ENCODE measurements around the gene TCAP. TPM values are rescaled to one million over a fixed set of nuclear protein-coding genes. Genes with fewer than 3 reads are reported as not detected.

TCAP gene
- total RNA-seq, 1 experiment from 2014 or later = 2.1 TPM

DNA sequence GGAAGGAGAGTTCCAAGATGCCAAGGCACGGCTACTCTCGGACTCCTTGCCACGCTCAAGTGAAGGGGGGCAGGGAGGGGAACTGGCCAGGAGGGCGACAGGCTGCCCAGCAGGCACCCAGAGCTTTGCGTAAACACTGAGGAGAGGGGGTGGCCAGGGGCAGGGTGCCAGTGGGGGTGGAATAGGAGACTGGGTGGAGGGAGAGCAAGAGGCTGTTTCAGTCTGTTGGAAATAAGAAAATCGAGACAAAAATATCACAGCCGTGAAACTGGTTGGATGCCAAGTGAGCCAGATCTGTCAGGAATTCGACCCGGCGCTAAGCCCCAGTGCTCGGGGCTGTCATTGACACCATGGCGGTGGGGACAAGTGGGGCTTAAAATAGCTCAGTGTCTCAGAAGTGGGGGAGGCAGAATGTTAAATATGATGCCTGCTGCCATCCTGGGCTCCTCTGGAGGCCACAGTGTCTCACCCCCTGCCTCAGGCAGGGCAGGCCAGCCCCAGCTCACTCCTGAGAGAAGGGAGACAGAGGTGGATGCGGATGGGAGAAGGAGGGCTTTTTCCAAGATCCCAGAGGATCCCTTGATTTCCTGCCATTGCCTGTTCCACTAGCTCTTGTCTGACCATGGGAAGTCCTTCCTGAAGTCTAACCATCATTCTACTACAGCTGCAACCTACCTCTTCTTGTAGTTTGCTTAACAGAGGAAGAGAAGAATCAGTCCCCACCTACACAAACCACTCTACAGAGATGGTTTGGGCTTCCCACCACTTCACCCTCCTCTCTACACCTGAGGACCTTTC is 12.6 kb downstream of the TCAP start:
- no peaks in the 10 kb centered on the region for H3K9me3 Mint-ChIP-seq
- Histone ChIP-seq H4K5ac (ENCODE audit: insufficient read length, low read depth, low read length) (no peak overlapping the region), H3K23me2 (ENCODE audit: insufficient read length, low read depth, low read length, poor library complexity, severe bottlenecking) (no peaks in the 10 kb centered on the region), H3T11ph (ENCODE audit: low read length) (no peak overlapping the region), H4K91ac (ENCODE audit: insufficient read length, low read depth, low read length) (no peak overlapping the region), H3K79me1 (ENCODE audit: insufficient read depth, low read depth, low read length, poor library complexity, severe bottlenecking) (no peaks in the 10 kb centered on the region), H3K27me3 (ENCODE audit: insufficient read depth, low read length) (no peaks in the 10 kb centered on the region), H3K4me1 (ENCODE audit: insufficient read depth, low read length) (no peaks in the 10 kb centered on the region), H2BK5ac (ENCODE audit: insufficient read length, low read length) (no peak overlapping the region), H2BK120ac (ENCODE audit: low read depth, low read length, poor library complexity, severe bottlenecking) (no peak overlapping the region), H3K27ac (ENCODE audit: insufficient read length, low read depth, low read length) (no peak overlapping the region), H3K23ac (ENCODE audit: insufficient read length, low read depth, low read length) (no peak overlapping the region), H4K8ac (replicated peaks; ENCODE audit: insufficient read length, low read depth, low read length) (no peak overlapping the region), H2AK5ac (ENCODE audit: insufficient read length, low read length) (no peak overlapping the region), H3K9ac (ENCODE audit: extremely low read depth, insufficient read length, low read length) (no peak overlapping the region), H2BK15ac (ENCODE audit: low read depth, low read length) (no peak overlapping the region), H3K4ac (ENCODE audit: low read depth, low read length) (no peak overlapping the region), H3K56ac (ENCODE audit: insufficient read length, low read depth, low read length) (no peak overlapping the region), H3K14ac (ENCODE audit: insufficient read depth, low read length) (no peak overlapping the region), H3K4me2 (ENCODE audit: insufficient read depth, insufficient read length, low read length) (no peak overlapping the region), H3K9me3 (ENCODE audit: control insufficient read depth, low read depth, low read length) (no peaks in the 10 kb centered on the region), H4K20me1 (ENCODE audit: control insufficient read depth, insufficient read depth, insufficient read length) (no peaks in the 10 kb centered on the region), H3K18ac (ENCODE audit: insufficient read length, low read depth, low read length) (no peak overlapping the region), H2BK12ac (ENCODE audit: insufficient read length, low read depth, low read length) (no peak overlapping the region), H2AFZ (ENCODE audit: low read length) (no peak overlapping the region), H3K79me2 (ENCODE audit: insufficient read depth, low read length) (no peaks in the 10 kb centered on the region), H2BK20ac (ENCODE audit: low read depth, low read length, poor library complexity, severe bottlenecking) (no peak overlapping the region)
- TF ChIP-seq, protein P1, sequence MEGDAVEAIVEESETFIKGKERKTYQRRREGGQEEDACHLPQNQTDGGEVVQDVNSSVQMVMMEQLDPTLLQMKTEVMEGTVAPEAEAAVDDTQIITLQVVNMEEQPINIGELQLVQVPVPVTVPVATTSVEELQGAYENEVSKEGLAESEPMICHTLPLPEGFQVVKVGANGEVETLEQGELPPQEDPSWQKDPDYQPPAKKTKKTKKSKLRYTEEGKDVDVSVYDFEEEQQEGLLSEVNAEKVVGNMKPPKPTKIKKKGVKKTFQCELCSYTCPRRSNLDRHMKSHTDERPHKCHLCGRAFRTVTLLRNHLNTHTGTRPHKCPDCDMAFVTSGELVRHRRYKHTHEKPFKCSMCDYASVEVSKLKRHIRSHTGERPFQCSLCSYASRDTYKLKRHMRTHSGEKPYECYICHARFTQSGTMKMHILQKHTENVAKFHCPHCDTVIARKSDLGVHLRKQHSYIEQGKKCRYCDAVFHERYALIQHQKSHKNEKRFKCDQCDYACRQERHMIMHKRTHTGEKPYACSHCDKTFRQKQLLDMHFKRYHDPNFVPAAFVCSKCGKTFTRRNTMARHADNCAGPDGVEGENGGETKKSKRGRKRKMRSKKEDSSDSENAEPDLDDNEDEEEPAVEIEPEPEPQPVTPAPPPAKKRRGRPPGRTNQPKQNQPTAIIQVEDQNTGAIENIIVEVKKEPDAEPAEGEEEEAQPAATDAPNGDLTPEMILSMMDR (conservative IDR thresholded peaks at IDR 0.05) = no peak
- peaks cover 3 to 18% (median 8%) of the 10 kb centered on the region in 3 experiments; a peak in 6 of 7 replicates for H3K36me3 Mint-ChIP-seq (ENCODE audit: insufficient read depth in 1 of 3, low read depth in 3 of 3)
- DNase-seq = no peak
- no peak overlapping the region; a peak in 1 of 5 replicates for H3K4me3 Mint-ChIP-seq
- peaks cover 26 to 28% of the 10 kb centered on the region in 2 experiments for H3K4me1 Mint-ChIP-seq
- peaks cover 5% of the 10 kb centered on the region for H3K27me3 Mint-ChIP-seq (ENCODE audit: low read depth)
- peak overlapping the region in 2 of 3 experiments; percentile 48 to 79; a peak in 3 of 7 replicates for H3K27ac Mint-ChIP-seq
- WGBS (ENCODE audit: extremely low coverage, insufficient read length, low lambda C conversion rate) = no CpG with 5 or more reads among the region's 13 CpGs
